K562 (cell line): Measurements from ENCODE around the gene TMEM242. TPM values are rescaled to one million over a fixed set of nuclear protein-coding genes. Genes with fewer than 3 reads are reported as not detected.

Source experiments
- ATAC-seq: fragments of 200-7000 bp; cut with Tn5 transposase; 3 replicates; pipeline ENCODE4 v1.9.1; 2020; ENCODE audit warnings: moderate library complexity
- BruUV-seq: library from RNA; stranded (reverse); fragments of 400-500 nt; replicated peaks from 2 replicates; lab custom pipeline; 2021; lab: Mats Ljungman, UMichigan
- CTCF ChIA-PET: fragments of 300-600 bp; formaldehyde crosslinking; extraction: SDS; loops from one replicate; lab custom pipeline; 2021; ENCODE audit warnings: low intra/inter-chr PET ratio; lab: Yijun Ruan, JAX
- POLR2A ChIA-PET: fragments of 300-600, 350-650 bp; sonication (Branson Sonifier 250); formaldehyde crosslinking; extraction: SDS; loops from one replicate; lab custom pipeline; 2021; ENCODE audit warnings: antibody characterized with exemption, inconsistent platforms; lab: Yijun Ruan, JAX
- DNase-seq, 4 experiments: peaks; one replicate each; pipeline versions ENCODE4 v3.0.0 to v3.0.0-alpha.2; 2011 to 2018; ENCODE audit warnings: low spot score in 3 of 4, mixed read lengths in 3 of 4; ENCODE audit errors: extremely low read depth in 1 of 4
- FAIRE-seq: peaks from 2 replicates; lab custom pipeline; 2011; peaks lifted over from hg19 to GRCh38; lab: Jason Lieb, UNC
- H2AFZ ChIP-seq: 2 replicates; pipeline ENCODE4 v1.6.0; 2011; ENCODE audit warnings: low read depth, low read length, control low read depth, inconsistent platforms
- H3K27ac ChIP-seq: fragments of 200-600 bp; 3 replicates; pipeline ENCODE4 v1.8.0; 2011; ENCODE audit warnings: low read depth, mild to moderate bottlenecking, control low read depth, inconsistent platforms, low read length, moderate library complexity, mixed read lengths; ENCODE audit errors: extremely low read depth
- H3K27me3 ChIP-seq, 2 experiments: fragments of 300-600 bp in 1 of 2; 2 replicates in 1 of 2; 3 replicates in 1 of 2; pipeline versions ENCODE4 v1.6.0 to v1.8.0; 2011; ENCODE audit warnings: inconsistent platforms in 2 of 2, low read length in 2 of 2, mild to moderate bottlenecking in 1 of 2, mixed read lengths in 1 of 2, moderate library complexity in 1 of 2; ENCODE audit not compliant: control insufficient read depth in 2 of 2, insufficient read depth in 2 of 2
- H3K36me3 ChIP-seq: fragments of 300-600 bp; 3 replicates; pipeline ENCODE4 v1.8.0; 2011; ENCODE audit warnings: mild to moderate bottlenecking, low read length, inconsistent platforms; ENCODE audit not compliant: control insufficient read depth, insufficient read depth
- H3K4me1 ChIP-seq, 2 experiments: fragments of 200-600 bp in 1 of 2; replicated peaks in 1 of 2; 2 replicates in 1 of 2; 3 replicates in 1 of 2; pipeline versions ENCODE4 v1.5.1 to v1.8.0; 2011; ENCODE audit warnings: inconsistent platforms in 2 of 2, low read length in 2 of 2, mild to moderate bottlenecking in 1 of 2, mixed read lengths in 1 of 2, moderate library complexity in 1 of 2; ENCODE audit not compliant: control insufficient read depth in 2 of 2, insufficient read depth in 2 of 2
- H3K4me2 ChIP-seq: 2 replicates; pipeline ENCODE4 v1.6.1; 2011; ENCODE audit warnings: low read length, control low read depth, inconsistent platforms, mixed read lengths; ENCODE audit not compliant: insufficient read depth
- H3K4me3 ChIP-seq: fragments of 200-600 bp; sonication (generic), shearing (Covaris generic); 2 replicates; pipeline ENCODE4 v1.5.1; 2016; ENCODE audit warnings: control low read depth, inconsistent platforms
- H3K79me2 ChIP-seq: fragments of 200-600 bp; 3 replicates; pipeline ENCODE4 v1.8.0; 2011; ENCODE audit warnings: low read length, inconsistent platforms; ENCODE audit not compliant: control insufficient read depth, insufficient read depth
- H3K9ac ChIP-seq, 2 experiments: 2 replicates each; pipeline versions ENCODE4 v1.6.0 to v1.6.1; 2011; ENCODE audit warnings: low read depth in 2 of 2, low read length in 2 of 2, control low read depth in 1 of 2, inconsistent platforms in 1 of 2, mild to moderate bottlenecking in 1 of 2, mixed read lengths in 1 of 2; ENCODE audit not compliant: insufficient read depth in 1 of 2
- H3K9me1 ChIP-seq: one replicate; pipeline ENCODE4 v1.6.0; 2011; ENCODE audit warnings: inconsistent platforms, mild to moderate bottlenecking, low read length, moderate library complexity; ENCODE audit not compliant: control insufficient read depth, insufficient read depth
- H3K9me3 ChIP-seq: replicated peaks from 2 replicates; pipeline ENCODE4 v1.5.1; 2011; ENCODE audit warnings: low read depth, low read length, inconsistent platforms; ENCODE audit not compliant: control insufficient read depth, insufficient read depth
- H4K20me1 ChIP-seq: replicated peaks from 2 replicates; pipeline ENCODE4 v1.6.1; 2011; ENCODE audit warnings: low read length, inconsistent platforms, mixed read lengths; ENCODE audit not compliant: control insufficient read depth, insufficient read depth
- ZNF408 ChIP-seq: fragments of 250-450 bp; sonication (Bioruptor Pico); IDR thresholded peaks from 2 replicates; pipeline ENCODE4 v1.4.0; 2020; ENCODE audit warnings: low read depth, mild to moderate bottlenecking, moderate library complexity
- WGBS: fragments of 100-300 bp; shearing (Covaris generic); methylation state at CpG from one replicate; pipeline ENCODE4 v1.1.6; 2016; ENCODE audit warnings: low coverage, mixed read lengths; ENCODE audit not compliant: insufficient coverage; ENCODE audit errors: missing lambda C conversion rate; 5-methylcytosine and 5-hydroxymethylcytosine counted together
- in situ Hi-C: fragments of 300-500 bp; cut with MboI; formaldehyde crosslinking; loops from 4 replicates; pipeline ENCODE4 v1.15.0; 2018; ENCODE audit warnings: inconsistent platforms, mixed read lengths
- intact Hi-C: fragments of 100-400 bp; cut with micrococcal nuclease; formaldehyde crosslinking; loops from 2 replicates; pipeline ENCODE4 v1.14.2; 2022
- polyA plus RNA-seq, 8 experiments: library from polyadenylated mRNA; depleted of rRNA in 4 of 8; stranded (reverse) in 5 of 8; unstranded in 3 of 8; fragments of >200 nt; fragmentation: Nextera tagmentation in 2 of 8; fragmentation: Illumina TruSeq in 1 of 8; extraction: Ambion mirVana in 2 of 8; extraction: Trizol in 1 of 8; gene quantifications; 2 replicates each; pipeline versions ENCODE4 v1.2.1 to v1.2.3, GENCODE V29; 2011 to 2014; ENCODE audit warnings: inconsistent platforms in 1 of 8, missing spikeins in 1 of 8
- total RNA-seq, 7 experiments: library from RNA; depleted of rRNA in 6 of 7; stranded (reverse); fragments of >200 nt in 6 of 7; fragmentation: Illumina TruSeq in 2 of 7; extraction: Trizol in 2 of 7; gene quantifications; 2 replicates each; pipeline versions ENCODE4 v1.2.1 to v1.2.3, GENCODE V29; 2011 to 2021; ENCODE audit warnings: low replicate concordance in 1 of 7
- TF ChIP-seq, protein P1 (sequence below): fragments of 200-600 bp; sonication (generic); IDR thresholded peaks from one replicate; pipeline ENCODE4 v1.6.1; 2012; ENCODE audit warnings: mild to moderate bottlenecking, low read depth, low read length, inconsistent platforms

The TMEM242 gene
- total and polyA plus RNA-seq, 9 of the 15 experiments (the other 6 are each of a cell fraction or from before 2014, with no cell fraction given) = 9.5 to 35.3 (median 16.5) TPM

DNA sequence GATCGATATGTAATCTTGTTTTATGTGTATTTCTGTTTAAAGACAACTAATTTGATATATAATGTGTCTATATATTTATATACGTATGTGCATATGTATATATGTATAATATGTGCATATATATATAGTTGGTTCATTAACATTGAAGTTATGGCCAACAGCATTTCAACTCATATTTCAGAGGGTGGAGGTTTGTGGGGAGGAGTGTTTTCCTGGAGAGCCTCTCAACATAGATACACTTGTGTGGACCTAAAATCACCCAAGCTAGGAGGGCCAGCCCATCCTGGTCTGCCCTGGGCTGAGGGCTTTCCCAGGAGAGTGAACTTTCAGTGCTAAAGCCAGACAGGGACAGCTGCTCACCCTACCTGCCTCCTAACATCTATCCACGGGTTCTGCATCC is 68.8 kb downstream of the TMEM242 start:
- H3K27ac ChIP-seq = no peak overlapping the region
- H3K4me2 ChIP-seq = no peak overlapping the region
- no peak overlapping the region for H3K9ac ChIP-seq
- peaks cover 43 to 73% of the 10 kb centered on the region in 2 experiments for H3K27me3 ChIP-seq
- no peak overlapping the region for H3K4me3 ChIP-seq
- H3K4me1 ChIP-seq = peaks cover 0 to 4% of the 10 kb centered on the region in 2 experiments; a peak in 2 of 5 replicates
- no peaks in the 10 kb centered on the region for H3K36me3 ChIP-seq
- WGBS = 5% methylated on average over 3 of the region's 3 CpGs
- intact Hi-C loops = no loop called here
- no peaks in the 10 kb centered on the region for H4K20me1 ChIP-seq
- CTCF ChIA-PET = no interaction called here
- in situ Hi-C loops = no loop called here
- POLR2A ChIA-PET = interaction anchor here (0.7 to 1.3 kb wide), 2 partner anchors 10 to 13 kb away, joined by 3 to 7 read pairs; no protein-coding TSS in a partner anchor
- TF ChIP-seq, protein P1, sequence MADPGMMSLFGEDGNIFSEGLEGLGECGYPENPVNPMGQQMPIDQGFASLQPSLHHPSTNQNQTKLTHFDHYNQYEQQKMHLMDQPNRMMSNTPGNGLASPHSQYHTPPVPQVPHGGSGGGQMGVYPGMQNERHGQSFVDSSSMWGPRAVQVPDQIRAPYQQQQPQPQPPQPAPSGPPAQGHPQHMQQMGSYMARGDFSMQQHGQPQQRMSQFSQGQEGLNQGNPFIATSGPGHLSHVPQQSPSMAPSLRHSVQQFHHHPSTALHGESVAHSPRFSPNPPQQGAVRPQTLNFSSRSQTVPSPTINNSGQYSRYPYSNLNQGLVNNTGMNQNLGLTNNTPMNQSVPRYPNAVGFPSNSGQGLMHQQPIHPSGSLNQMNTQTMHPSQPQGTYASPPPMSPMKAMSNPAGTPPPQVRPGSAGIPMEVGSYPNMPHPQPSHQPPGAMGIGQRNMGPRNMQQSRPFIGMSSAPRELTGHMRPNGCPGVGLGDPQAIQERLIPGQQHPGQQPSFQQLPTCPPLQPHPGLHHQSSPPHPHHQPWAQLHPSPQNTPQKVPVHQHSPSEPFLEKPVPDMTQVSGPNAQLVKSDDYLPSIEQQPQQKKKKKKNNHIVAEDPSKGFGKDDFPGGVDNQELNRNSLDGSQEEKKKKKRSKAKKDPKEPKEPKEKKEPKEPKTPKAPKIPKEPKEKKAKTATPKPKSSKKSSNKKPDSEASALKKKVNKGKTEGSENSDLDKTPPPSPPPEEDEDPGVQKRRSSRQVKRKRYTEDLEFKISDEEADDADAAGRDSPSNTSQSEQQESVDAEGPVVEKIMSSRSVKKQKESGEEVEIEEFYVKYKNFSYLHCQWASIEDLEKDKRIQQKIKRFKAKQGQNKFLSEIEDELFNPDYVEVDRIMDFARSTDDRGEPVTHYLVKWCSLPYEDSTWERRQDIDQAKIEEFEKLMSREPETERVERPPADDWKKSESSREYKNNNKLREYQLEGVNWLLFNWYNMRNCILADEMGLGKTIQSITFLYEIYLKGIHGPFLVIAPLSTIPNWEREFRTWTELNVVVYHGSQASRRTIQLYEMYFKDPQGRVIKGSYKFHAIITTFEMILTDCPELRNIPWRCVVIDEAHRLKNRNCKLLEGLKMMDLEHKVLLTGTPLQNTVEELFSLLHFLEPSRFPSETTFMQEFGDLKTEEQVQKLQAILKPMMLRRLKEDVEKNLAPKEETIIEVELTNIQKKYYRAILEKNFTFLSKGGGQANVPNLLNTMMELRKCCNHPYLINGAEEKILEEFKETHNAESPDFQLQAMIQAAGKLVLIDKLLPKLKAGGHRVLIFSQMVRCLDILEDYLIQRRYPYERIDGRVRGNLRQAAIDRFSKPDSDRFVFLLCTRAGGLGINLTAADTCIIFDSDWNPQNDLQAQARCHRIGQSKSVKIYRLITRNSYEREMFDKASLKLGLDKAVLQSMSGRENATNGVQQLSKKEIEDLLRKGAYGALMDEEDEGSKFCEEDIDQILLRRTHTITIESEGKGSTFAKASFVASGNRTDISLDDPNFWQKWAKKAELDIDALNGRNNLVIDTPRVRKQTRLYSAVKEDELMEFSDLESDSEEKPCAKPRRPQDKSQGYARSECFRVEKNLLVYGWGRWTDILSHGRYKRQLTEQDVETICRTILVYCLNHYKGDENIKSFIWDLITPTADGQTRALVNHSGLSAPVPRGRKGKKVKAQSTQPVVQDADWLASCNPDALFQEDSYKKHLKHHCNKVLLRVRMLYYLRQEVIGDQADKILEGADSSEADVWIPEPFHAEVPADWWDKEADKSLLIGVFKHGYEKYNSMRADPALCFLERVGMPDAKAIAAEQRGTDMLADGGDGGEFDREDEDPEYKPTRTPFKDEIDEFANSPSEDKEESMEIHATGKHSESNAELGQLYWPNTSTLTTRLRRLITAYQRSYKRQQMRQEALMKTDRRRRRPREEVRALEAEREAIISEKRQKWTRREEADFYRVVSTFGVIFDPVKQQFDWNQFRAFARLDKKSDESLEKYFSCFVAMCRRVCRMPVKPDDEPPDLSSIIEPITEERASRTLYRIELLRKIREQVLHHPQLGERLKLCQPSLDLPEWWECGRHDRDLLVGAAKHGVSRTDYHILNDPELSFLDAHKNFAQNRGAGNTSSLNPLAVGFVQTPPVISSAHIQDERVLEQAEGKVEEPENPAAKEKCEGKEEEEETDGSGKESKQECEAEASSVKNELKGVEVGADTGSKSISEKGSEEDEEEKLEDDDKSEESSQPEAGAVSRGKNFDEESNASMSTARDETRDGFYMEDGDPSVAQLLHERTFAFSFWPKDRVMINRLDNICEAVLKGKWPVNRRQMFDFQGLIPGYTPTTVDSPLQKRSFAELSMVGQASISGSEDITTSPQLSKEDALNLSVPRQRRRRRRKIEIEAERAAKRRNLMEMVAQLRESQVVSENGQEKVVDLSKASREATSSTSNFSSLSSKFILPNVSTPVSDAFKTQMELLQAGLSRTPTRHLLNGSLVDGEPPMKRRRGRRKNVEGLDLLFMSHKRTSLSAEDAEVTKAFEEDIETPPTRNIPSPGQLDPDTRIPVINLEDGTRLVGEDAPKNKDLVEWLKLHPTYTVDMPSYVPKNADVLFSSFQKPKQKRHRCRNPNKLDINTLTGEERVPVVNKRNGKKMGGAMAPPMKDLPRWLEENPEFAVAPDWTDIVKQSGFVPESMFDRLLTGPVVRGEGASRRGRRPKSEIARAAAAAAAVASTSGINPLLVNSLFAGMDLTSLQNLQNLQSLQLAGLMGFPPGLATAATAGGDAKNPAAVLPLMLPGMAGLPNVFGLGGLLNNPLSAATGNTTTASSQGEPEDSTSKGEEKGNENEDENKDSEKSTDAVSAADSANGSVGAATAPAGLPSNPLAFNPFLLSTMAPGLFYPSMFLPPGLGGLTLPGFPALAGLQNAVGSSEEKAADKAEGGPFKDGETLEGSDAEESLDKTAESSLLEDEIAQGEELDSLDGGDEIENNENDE = no peak
- TF ChIP-seq ZNF408 = no peak
- TF ChIP-seq, all 486 proteins: peak for 0
- DNase-seq (no peak), FAIRE-seq (no peak), ATAC-seq (no peak)
- no TSS peak for BruUV-seq
- Histone ChIP-seq H2AFZ (no peak overlapping the region), H3K9me3 (no peaks in the 10 kb centered on the region), H3K9me1 (no peaks in the 10 kb centered on the region), H3K79me2 (no peaks in the 10 kb centered on the region)
